KG1 (cell line): ENCODE results near the gene POGLUT2.

Experiments
- DNase-seq: peaks from one replicate; lab custom pipeline; 2025; lab: John Stamatoyannopoulos, UW

The POGLUT2 gene

DNA sequence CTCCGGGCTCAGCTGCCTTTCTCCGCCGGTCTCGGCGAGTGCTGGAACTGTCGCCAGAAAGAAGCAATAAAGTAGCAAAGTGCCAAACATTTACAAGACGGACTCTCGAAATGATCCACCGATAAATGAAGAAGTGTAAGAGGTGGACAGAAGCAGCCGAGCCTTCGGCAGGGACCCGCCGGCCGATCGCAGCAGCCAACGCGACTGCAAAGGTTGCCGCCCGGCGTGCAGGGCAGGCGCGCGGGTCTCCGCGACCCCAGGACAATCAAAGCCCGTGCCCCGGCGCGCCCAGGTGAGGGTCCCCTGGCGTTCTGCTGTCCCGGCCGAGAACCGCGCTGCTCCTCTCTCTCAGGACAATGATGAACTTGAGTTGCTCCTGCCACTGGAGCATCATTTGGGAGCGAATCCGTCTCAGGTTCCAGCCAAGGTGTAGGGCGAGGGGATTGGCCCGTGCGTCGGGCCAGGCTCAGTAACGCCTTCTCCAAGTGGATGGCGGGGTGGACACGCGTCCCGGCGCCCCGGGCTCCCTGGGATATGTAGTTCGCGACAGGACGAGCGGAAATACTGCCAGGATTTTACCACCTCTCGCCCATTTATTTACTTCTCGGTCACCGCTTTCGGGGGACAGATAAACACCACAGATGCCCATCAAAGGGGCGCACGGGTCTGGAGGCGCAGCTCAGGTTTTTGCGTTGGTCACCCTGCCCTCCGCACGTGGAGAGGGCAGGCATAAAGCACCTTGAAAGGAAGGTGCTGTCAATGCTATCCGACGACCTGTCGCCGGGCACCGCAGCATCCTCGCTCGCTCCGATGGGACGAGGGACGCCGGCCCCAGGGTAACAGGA lies at the start of gene POGLUT2, which contains the start of gene BIVM:
POGLUT2 (minus strand) TSS at position 396 of the 845 bp plus-strand sequence; CDS start at position 90, 306 bp downstream.
BIVM (plus strand) TSS at position 539 of the 845 bp plus-strand sequence. CDS start 8,149 bp downstream, outside the sequence.
- peak; percentile 73 for DNase-seq

DNA sequence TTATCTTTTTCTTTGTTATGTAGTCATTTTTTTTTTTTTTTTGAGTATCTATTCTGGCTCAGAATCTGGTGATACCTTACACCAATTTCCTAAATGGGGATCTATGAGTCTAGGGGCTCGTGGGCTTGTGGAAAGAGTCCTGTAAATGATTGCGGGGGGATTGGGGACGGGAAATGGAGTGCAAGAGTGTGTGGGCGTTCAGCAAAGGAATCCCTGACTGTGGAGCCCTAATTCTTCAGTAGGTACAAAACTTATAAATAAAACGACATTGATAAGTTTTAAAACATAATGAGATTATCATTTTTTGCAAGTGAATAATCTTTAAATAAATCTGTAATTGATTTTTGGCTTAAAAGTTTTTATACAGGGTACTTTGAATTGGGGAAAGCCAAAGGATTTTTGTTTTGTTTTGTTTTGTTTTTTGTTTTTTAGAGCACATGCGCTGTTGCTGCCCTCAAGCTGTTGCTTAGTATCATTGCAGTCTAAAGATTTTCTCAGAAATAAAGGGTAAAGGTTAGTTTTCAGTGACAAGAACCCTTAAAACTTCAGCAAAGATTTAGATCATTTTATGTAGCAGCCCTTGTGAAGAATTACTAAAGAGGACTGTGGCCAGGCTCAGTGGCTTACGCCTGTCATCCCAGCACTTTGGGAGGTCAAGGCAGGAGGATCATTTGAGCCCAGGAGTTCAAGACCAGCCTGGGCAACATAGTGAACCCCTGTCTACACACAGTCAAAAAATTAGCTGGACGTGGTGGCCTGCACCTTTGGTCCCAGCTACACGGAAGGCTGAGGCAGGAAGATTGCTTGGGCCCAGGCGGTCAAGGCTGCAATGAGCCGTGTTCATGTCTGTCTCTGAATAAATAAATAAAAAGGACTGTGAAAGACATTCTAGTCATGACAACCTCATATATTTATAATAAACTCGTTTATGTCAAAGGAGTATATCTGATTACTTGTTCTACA lies 48.8 kb upstream of the POGLUT2 start:
- no peak for DNase-seq

DNA sequence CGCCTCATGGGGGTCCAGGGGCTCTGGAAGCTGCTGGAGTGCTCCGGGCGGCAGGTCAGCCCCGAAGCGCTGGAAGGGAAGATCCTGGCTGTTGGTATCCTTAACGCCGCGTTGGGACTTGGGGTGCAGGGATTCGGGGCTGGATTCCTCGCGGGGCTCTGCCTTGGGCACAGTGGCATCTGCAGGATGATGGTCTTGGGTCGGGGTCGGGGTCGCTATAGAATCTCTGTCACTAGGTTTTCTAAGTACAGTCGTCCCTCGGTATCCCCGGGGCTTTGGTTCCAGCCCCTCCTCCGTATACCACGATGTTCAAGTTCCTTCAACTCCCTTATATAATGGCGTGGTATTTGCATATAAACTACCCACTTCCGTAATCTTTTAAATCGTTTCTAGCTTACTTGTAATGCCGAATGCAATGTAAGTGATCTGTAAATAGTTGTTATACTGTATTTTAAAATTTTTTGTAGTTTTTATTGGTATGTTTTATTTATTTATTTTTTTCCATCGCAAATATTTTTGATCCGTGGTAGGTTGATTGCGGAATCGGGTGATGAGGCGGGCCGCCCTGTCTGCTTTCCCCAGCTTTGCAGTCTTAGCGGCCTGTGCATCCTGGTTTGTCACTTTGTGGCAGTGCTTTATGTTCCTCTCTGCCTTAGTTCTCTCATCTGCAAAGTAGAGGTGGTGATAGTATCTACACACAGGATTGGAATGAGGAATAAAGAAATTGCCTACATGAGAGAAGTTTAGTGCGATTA lies 47.7 kb upstream of the POGLUT2 start:
- peak; percentile 42 for DNase-seq

DNA sequence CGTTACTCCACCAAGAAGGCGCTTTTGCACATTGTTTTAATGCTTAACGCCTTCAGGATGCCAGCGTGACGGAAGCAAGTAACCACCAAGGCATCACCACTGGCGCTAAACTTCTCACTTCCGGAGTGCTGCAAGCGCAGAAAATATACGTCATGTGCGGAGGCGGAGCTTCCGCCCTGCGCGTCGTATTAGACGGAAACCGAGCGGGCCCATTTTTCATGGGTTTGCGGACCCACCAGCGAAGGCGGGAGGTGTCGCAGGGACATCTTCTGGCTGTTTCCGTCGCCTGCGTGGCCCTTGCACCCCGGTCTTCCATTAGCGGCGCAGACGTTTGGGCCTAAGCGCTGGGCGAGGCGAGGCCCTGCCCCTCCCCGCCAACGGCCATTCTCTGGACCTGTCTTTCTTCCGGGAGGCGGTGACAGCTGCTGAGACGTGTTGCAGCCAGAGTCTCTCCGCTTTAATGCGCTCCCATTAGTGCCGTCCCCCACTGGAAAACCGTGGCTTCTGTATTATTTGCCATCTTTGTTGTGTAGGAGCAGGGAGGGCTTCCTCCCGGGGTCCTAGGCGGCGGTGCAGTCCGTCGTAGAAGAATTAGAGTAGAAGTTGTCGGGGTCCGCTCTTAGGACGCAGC lies 47.0 kb upstream of the POGLUT2 start, which contains the start of gene ERCC5:
ERCC5 (plus strand) TSS at position 403 of the 631 bp plus-strand sequence. CDS start 235 bp downstream, outside the sequence.
- peak; percentile 97 for DNase-seq

DNA sequence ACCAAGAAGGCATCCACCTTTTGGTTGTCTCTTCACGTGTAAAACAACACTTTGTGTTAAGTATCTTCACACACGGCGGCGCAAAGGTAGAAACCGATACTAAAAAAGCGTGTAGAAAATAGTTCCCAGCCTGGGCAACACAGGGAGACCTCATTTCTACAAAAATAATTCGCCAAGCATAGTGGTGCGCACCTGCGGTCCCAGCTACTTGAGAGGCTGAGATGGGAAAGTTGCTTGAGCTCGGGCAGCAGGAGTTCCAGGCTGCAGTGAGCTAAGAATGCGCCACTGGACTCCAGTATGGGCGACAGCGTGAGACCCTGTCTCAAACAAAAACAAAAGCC lies 46.5 kb upstream of the POGLUT2 start:
- no peak for DNase-seq

DNA sequence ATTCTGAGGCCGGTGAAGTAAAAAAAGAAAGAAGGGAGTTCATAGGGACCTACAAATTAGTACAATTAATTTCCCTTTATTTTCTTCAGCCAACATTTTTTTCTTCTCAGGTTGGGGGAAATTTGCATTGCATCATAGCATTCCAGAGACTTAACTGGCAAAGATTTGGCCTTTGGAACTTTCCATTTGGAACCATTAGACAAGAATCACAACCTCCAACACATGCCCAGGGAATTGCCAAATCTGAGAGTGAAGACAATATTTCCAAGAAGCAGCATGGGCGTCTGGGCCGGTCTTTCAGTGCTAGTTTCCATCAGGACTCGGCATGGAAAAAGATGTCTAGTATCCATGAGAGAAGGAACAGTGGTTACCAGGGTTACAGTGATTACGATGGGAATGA lies 40.7 kb upstream of the POGLUT2 start:
- no peak for DNase-seq

DNA sequence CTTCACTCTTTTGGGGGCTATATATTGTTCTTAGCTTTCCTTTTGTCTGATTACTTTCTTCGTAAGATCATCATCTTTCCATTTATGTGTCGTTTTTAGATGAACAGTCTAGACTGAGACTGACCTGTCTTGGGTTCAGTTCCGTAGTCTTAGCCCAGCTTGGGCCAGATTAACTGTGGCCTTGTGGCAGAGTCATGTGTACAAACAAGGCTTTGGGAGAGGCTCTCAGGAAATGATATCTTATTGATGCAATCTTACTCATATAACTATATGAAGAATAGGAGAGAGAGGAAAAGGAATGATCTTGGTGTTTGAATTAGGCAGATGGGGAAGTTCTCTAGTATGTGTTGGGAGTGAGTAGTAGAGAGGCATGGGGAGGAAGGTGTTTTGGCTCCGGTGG lies 40.2 kb upstream of the POGLUT2 start:
- no peak for DNase-seq

DNA sequence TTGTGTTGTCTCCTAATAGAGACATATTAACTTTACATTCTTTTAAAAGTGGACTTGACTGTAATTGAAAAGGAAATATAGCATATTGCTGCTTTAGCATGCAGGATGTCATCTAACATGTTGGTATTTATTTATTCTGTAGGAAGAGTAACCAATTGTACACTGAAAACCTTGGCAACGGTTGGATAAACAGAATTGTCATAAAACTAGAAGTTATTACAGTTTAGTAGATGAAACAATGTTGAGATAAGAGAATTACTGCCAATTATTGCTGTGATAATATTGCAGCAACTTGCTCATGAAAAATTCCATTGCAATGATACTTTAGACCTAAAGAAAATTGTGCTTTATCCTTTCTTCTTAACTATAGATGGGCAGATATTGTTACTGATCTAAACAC lies 39.5 kb upstream of the POGLUT2 start:
- no peak for DNase-seq

DNA sequence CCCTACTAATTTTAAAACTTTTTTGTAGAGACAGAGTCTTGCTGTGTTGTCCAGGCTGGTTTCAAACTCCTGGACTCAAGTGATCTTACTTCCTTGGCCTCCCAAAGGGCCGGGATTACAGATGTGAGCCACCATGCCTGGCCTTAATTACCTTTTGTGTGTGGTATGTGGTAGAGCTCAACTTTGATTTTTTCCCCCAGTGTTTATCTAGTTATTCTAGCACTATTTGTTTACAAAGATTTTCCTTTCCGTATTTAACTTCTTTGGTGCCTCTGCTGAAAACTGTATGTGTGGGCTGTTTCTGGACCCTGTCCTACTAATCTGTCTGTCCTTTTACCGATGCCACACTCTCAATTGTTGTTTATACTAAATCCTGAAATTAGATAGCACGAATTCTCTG lies 37.7 kb upstream of the POGLUT2 start:
- DNase-seq, result no peak

DNA sequence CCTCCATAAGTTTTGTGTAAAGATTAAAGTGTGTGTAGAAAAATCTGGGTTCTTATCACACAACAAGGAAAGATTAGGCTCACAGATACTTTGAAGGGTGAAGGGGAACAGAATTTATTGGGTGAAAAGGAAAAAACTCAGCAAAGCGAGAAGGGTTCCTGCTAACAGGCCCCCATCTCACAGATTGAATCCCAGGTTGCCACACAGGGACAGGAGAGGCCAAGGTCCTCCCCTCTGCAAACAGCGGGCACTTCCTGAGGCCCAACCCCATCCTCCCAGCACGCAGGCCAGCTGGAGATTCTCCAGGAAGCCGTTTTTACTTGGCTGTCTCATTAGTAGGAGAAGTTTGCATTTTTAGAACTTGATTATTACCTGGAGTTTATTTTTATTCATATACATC lies 31.9 kb upstream of the POGLUT2 start:
- no peak for DNase-seq

DNA sequence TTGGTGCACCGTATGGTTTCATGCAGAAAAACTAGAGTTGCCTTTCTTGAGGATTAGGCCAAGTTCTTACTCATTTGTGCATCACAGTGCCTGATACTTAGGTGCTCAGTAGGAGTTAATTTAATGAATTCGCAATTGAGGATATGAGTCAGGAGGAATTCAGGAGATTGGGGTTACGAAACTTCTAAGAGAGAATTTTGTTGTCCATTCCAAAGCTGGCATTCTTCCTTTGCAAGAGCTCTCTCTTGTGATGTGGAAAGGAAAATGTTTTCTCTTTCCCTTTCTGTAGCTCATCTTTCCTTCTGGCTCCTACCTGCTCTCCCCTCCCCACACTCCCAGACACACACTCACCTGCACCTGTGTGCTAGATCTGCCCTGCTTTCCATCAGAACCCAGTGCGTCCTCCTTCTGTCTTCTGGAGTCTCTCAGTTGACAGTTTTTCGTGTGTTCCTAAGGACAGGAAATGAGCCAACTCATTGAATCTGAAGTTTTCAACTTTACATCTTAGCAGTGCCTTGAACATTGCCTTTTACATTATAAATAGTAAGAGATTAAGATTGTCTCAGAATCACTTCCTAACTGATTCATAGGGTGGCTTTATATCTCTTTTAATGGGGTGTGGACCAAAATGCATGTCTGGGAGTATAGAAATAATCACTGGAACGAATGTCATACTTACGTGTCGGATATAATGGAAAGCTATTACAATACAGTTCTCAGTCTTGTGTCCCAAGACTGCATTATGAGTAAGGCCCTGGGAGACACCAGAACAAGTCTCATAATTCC lies 27.3 kb upstream of the POGLUT2 start:
- no peak for DNase-seq

DNA sequence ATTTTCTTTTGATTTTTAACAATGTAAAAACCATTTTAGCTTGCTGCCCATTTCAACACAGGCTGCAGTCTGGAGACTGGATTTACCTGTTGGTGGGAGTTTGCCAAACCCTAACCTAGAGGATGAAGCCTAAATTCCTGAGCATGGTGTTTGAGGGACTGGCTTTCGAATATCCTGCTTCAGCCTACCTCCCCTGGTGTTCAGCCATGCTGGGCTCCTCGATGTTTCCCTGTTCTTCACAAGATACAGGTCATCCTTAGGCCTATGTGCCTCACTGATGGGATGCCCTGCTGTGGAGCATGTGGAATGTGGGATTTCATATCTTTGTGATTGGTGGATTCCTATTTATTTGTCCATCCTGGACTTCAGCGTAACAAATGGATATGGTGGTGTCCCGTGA lies 26.6 kb upstream of the POGLUT2 start:
- DNase-seq, result no peak

DNA sequence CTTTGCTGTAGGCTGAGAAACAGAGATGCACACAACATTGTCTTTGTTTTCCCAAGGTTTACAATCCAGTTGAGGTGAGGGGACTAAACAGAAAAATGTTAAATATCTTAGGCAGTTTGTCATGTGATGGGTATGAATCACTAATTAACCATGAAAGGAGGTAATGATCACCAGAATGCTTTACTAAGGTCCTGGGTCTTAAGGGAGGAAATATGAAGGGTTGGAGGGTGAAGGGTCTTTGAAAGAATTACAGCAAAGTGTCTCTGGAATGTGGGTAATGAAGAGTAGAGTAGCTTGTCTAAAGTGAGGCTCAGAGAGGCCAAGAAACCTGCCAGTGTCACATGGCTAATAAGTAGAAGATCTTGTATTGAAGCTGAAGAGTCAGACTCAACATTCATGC lies 19.1 kb upstream of the POGLUT2 start:
- DNase-seq, result no peak

DNA sequence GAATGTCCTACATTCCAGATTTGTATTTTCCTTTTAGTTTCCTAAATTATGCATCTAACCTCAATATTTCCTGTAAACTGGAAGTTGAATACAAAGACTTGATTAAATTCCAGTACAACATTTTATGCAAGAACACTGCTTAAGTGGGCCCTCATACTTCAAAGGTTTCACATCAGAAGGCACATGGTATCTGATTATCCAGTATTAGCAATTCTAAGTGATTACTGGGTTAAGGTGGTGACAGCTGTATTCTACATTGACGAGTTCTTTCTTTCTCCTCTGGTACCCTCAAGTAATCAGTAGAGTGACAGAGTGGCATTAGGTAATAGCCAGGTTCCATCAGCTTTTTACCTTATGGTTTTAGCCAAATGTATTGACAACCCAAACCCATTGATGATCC lies 18.5 kb upstream of the POGLUT2 start:
- DNase-seq, result no peak

DNA sequence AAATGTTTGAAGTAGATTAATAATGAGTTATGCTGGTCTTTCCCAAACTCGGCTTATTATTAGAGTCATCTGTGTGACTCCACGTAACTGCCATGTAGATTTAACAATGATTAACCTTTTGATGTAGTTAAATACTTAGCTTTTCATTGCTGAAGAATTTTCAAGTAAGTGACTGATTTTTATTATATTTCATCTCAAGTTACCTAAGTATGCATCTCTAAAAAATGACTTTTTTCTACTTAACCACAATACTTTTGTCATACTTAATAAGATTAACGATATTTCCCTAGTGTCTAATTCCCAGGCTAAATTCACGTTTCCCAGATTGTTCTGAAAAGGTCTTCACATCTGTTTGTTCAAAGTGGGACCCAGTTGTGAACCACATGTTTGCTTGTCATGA lies 17.9 kb upstream of the POGLUT2 start:
- no peak for DNase-seq

DNA sequence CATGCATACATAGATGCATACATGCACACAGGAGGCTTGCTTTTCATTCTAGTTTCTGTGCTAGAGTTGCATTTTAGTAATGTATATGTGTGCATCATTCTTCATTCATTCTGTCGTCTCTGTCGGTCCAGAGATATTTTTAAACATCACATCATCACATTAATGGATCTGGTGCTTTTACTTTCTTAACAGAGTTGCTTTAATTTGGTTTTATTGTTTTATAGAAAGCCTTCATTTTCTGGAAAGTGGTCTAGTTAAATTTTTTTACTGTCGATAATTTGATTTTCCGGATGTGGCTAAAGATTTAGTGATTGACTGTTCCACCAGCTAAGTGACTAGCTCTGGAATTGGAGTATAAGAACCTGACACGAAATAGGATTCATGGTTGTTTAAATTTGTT lies 17.0 kb upstream of the POGLUT2 start:
- DNase-seq, result no peak

DNA sequence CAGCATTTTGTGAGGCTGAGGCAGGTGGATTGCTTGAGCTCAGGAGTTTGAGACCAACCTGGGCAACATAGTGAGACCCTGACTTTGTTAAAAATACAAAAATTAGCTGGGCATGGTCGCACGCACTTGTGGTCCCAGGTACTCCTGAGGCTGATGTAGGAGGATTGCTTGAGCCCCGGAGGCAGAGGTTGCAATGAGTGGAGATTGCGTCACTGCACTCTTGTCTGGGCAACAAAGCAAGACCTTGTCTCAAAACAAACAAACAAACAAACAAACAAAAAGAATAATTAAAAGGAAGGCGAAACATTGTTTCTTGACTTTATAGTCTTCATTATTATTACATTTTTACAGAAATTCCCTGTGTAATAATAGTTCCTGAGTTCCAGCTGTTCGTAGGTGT lies 16.0 kb upstream of the POGLUT2 start:
- DNase-seq, result no peak

DNA sequence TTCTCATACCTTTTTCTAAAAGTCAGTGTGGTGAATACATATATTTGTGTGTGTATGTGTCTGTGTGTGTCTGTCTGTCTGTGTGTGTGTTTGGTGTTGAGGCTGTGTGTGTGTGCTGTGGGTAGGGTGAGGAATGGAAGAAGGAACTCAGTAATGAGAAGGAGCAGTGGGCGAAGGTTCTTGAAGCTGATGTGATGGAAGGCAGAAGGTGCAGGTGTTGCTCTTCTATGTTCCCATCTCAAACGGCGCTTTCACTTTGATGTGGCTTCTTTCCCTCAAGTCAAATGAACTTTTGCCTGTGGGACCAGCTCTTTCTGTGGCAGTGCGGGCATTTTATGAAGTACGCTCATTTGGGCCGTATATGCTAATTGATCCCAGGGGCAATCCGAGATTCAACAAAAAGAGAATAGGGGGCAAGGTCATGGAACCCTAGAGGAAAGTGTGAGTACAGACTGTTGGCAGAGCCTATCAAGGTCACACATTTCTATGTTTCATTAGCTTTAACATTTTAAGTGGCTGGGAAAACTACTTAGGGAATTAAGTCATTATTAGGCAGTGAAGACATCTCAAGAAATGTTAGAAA lies 15.3 kb upstream of the POGLUT2 start:
- no peak for DNase-seq

DNA sequence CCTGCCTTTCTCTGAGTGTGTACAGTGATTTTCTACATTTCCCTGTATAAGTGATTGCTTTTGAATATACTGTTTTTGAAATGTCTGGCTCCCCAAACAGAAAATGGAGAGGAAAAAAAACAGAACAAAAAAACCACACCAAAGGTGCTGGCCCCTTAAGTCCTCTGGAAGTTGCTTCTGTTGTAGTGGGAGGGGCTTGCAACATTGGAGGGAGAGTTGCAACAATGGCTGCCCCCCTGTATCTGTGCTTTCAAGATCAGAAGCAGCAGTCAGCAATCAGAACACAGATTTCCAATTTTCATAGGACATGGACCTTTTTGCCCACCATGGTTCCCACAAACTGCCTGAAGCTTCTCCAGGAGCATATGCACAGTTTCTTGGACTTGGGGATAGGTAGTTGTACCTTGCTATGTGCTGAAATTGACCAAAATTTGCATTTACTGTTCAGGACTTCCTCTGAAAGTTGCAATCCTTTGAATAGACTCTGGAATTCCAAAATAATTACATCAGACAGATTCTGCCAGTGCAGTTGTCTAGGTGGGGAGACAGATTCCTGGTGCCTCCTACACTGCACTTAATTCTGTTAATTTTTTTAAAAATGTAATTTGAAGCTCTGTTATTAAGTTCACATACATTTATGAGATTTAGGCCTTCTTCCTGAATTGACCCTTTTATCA lies 14.0 kb upstream of the POGLUT2 start:
- no peak for DNase-seq

DNA sequence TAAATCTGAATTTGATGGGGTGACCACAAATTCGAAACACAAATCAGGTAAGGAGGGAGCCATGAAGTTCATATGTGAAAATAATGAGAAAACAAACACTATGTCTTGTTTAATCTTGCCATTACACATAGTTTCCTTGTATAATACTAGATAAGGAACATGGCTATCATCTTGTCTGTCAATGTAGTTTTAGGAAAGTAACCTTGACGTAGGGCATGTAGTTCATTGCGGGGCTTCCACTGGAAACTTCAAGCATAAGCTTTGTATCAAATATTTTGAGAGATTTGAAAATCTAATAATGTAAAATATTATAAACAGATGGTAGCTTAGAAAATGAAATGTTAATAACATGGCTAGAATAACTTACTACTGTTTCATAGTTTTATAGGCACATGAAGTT lies 8.9 kb upstream of the POGLUT2 start:
- no peak for DNase-seq
